ENCODE measurements around the gene PRDM16.

Gene PRDM16

DNA sequence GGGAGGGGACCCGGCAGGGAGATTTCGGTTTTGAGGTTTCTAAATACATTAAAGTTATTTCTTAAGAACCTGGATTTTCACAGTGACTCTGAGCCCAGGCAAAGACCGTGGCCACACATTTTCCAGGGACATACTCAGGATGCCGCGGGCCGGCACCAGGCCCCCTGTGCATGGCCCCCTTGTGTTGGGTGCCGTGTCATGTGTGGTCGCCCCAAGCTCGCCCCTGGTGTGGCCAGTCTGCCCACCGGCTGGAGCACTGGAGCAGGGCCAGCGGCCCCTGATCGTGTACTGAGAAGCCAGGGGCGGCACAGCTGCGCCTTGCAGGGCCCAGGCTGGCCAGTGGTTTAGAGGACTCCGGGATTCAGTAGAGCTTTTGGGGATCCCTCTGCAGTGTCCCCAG is 412.0 kb downstream of the PRDM16 start:
- ATAC-seq (ENCODE audit: insufficient read depth, low read depth) (no peak), DNase-seq (no peak)
- Histone ChIP-seq H3K27me3 (ENCODE audit: insufficient read depth, low read length, poor library complexity) (no peaks in the 10 kb centered on the region), H3K36me3 (ENCODE audit: insufficient read depth, low read length) (no peaks in the 10 kb centered on the region), H3K27ac (ENCODE audit: low read length) (no peak overlapping the region), H3K79me2 (ENCODE audit: insufficient read depth, low read length) (no peaks in the 10 kb centered on the region), H3K4me3 (ENCODE audit: low read depth in 1 of 2, low read length in 2 of 2) (no peak overlapping the region), H3K4me1 (ENCODE audit: insufficient read depth, low read length) (no peaks in the 10 kb centered on the region), H3K4me2 (ENCODE audit: insufficient read depth, low read length) (no peak overlapping the region), H3K9me3 (ENCODE audit: insufficient read depth, low read length, severe bottlenecking) (no peaks in the 10 kb centered on the region), H4K20me1 (ENCODE audit: insufficient read depth, low read length) (peaks cover 9% of the 10 kb centered on the region), H2AFZ (ENCODE audit: low read depth, low read length) (no peak overlapping the region), H3K9ac (ENCODE audit: low read depth, low read length) (no peak overlapping the region)
- TF ChIP-seq, protein P1, sequence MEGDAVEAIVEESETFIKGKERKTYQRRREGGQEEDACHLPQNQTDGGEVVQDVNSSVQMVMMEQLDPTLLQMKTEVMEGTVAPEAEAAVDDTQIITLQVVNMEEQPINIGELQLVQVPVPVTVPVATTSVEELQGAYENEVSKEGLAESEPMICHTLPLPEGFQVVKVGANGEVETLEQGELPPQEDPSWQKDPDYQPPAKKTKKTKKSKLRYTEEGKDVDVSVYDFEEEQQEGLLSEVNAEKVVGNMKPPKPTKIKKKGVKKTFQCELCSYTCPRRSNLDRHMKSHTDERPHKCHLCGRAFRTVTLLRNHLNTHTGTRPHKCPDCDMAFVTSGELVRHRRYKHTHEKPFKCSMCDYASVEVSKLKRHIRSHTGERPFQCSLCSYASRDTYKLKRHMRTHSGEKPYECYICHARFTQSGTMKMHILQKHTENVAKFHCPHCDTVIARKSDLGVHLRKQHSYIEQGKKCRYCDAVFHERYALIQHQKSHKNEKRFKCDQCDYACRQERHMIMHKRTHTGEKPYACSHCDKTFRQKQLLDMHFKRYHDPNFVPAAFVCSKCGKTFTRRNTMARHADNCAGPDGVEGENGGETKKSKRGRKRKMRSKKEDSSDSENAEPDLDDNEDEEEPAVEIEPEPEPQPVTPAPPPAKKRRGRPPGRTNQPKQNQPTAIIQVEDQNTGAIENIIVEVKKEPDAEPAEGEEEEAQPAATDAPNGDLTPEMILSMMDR (IDR thresholded peaks at IDR 0.05; ENCODE audit: borderline replicate concordance, extremely low read depth, low read length, poor library complexity, severe bottlenecking) = no peak
- no peak for TF ChIP-seq EZH2 (IDR thresholded peaks at IDR 0.05; ENCODE audit: borderline replicate concordance, low read depth, low read length, severe bottlenecking)

DNA sequence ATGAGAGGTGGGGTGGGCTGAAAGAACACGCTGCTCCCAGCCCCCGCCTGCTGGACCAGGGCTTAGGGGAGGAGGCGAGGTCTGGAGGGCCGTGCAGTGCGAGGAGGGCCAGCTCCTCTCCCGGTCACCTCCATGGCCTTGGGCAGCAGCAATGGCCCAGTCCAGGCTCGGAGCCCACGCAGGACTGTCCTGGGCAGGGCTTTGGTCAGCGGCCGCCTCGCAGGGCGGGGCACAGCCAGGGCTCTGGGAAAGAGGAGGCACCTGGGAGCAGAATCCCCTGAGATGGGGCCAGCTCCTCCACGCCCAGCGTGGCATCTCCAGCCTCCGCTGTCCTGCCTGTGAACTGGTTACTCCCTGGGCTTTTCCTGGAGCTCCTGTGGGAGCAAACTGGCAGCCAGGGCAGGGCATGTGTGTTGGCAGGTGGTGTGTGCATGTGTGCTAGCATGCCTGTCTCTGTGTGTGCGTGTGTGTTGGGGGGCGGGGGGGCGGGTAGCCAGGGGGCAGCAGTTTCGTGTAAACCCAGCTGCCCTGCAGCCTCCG is 412.9 kb downstream of the PRDM16 start:
- Histone ChIP-seq H3K4me1 (ENCODE audit: insufficient read depth, low read length) (no peaks in the 10 kb centered on the region), H3K27me3 (ENCODE audit: insufficient read depth, low read length, poor library complexity) (no peaks in the 10 kb centered on the region), H3K27ac (ENCODE audit: low read length) (no peak overlapping the region), H3K9ac (ENCODE audit: low read depth, low read length) (no peak overlapping the region), H3K36me3 (ENCODE audit: insufficient read depth, low read length) (no peaks in the 10 kb centered on the region), H3K4me2 (ENCODE audit: insufficient read depth, low read length) (no peak overlapping the region), H2AFZ (ENCODE audit: low read depth, low read length) (no peak overlapping the region), H4K20me1 (ENCODE audit: insufficient read depth, low read length) (peaks cover 9% of the 10 kb centered on the region), H3K9me3 (ENCODE audit: insufficient read depth, low read length, severe bottlenecking) (no peaks in the 10 kb centered on the region), H3K79me2 (ENCODE audit: insufficient read depth, low read length) (no peaks in the 10 kb centered on the region), H3K4me3 (ENCODE audit: low read depth in 1 of 2, low read length in 2 of 2) (no peak overlapping the region)
- TF ChIP-seq, protein P1 (IDR thresholded peaks at IDR 0.05; ENCODE audit: borderline replicate concordance, extremely low read depth, low read length, poor library complexity, severe bottlenecking) = no peak
- TF ChIP-seq EZH2 (IDR thresholded peaks at IDR 0.05; ENCODE audit: borderline replicate concordance, low read depth, low read length, severe bottlenecking) = no peak
- no peak for ATAC-seq (ENCODE audit: insufficient read depth, low read depth)
- DNase-seq = no peak

DNA sequence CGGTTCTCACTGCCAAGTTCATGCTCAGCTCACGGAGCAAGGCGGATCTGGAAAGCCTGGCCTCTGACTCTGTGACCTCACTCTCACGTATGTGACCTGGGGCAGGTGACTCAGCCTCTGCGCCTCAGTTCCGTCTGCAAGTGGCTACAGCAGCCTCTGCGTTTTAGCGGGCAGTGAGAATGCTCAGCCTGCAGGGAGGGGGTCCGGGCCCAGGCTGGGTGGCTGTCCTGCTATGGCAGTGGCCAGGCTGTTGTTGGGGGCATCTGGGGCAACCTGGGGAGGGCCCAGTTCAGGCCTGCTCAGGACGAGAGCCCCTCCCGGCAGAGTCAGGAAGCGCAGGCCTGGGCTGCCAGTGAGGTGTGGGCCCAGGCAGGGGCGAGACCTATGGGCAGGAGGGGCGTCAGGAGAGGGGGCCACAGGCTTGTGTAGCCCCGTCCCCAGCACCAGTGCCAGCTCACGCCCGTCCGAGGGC is 413.4 kb downstream of the PRDM16 start:
- DNase-seq = no peak
- TF ChIP-seq, protein P1 (IDR thresholded peaks at IDR 0.05; ENCODE audit: borderline replicate concordance, extremely low read depth, low read length, poor library complexity, severe bottlenecking) = peak; percentile 20
- TF ChIP-seq EZH2 (IDR thresholded peaks at IDR 0.05; ENCODE audit: borderline replicate concordance, low read depth, low read length, severe bottlenecking) = no peak
- no peak for ATAC-seq (ENCODE audit: insufficient read depth, low read depth)
- H2AFZ ChIP-seq (ENCODE audit: low read depth, low read length) = no peak overlapping the region
- no peak overlapping the region for H3K27ac ChIP-seq (ENCODE audit: low read length)
- no peak overlapping the region for H3K4me2 ChIP-seq (ENCODE audit: insufficient read depth, low read length)
- H3K4me3 ChIP-seq (ENCODE audit: low read depth in 1 of 2, low read length in 2 of 2) = no peak overlapping the region
- H3K4me1 ChIP-seq (ENCODE audit: insufficient read depth, low read length) = no peaks in the 10 kb centered on the region
- no peaks in the 10 kb centered on the region for H3K27me3 ChIP-seq (ENCODE audit: insufficient read depth, low read length, poor library complexity)
- no peaks in the 10 kb centered on the region for H3K9me3 ChIP-seq (ENCODE audit: insufficient read depth, low read length, severe bottlenecking)
- peaks cover 9% of the 10 kb centered on the region for H4K20me1 ChIP-seq (ENCODE audit: insufficient read depth, low read length)
- no peak overlapping the region for H3K9ac ChIP-seq (ENCODE audit: low read depth, low read length)
- no peaks in the 10 kb centered on the region for H3K36me3 ChIP-seq (ENCODE audit: insufficient read depth, low read length)
- H3K79me2 ChIP-seq (ENCODE audit: insufficient read depth, low read length) = no peaks in the 10 kb centered on the region
